HUES6 (cell line): Measurements from ENCODE around the gene MRPS15.
"Not testable (repeated sequence)": the region's sequence is repeated elsewhere in the genome, so short reads cannot be mapped to it uniquely, and the experiment has no call there.

Experiments
- H3K27ac ChIP-seq: 2 replicates; pipeline ENCODE4 v1.7.0; 2013; ENCODE audit warnings: low read depth, mild to moderate bottlenecking, low read length, inconsistent platforms
- H3K27me3 ChIP-seq: 2 replicates; pipeline ENCODE4 v1.6.1; 2013; ENCODE audit warnings: low read length; ENCODE audit not compliant: control insufficient read depth, insufficient read depth
- H3K36me3 ChIP-seq: 2 replicates; pipeline ENCODE4 v1.6.1; 2013; ENCODE audit warnings: low read length; ENCODE audit not compliant: control insufficient read depth, insufficient read depth
- H3K4me1 ChIP-seq: 2 replicates; pipeline ENCODE4 v1.6.1; 2013; ENCODE audit warnings: low read length; ENCODE audit not compliant: control insufficient read depth, insufficient read depth
- H3K4me3 ChIP-seq: 2 replicates; pipeline ENCODE4 v1.5.1; 2013; ENCODE audit warnings: low read depth, low read length
- H3K9ac ChIP-seq: one replicate; pipeline ENCODE4 v1.6.1; 2013; ENCODE audit warnings: mild to moderate bottlenecking, low read length
- H3K9me3 ChIP-seq: 2 replicates; pipeline ENCODE4 v1.6.1; 2013; ENCODE audit warnings: low read depth, low read length; ENCODE audit not compliant: control insufficient read depth, insufficient read depth

MRPS15 gene

DNA sequence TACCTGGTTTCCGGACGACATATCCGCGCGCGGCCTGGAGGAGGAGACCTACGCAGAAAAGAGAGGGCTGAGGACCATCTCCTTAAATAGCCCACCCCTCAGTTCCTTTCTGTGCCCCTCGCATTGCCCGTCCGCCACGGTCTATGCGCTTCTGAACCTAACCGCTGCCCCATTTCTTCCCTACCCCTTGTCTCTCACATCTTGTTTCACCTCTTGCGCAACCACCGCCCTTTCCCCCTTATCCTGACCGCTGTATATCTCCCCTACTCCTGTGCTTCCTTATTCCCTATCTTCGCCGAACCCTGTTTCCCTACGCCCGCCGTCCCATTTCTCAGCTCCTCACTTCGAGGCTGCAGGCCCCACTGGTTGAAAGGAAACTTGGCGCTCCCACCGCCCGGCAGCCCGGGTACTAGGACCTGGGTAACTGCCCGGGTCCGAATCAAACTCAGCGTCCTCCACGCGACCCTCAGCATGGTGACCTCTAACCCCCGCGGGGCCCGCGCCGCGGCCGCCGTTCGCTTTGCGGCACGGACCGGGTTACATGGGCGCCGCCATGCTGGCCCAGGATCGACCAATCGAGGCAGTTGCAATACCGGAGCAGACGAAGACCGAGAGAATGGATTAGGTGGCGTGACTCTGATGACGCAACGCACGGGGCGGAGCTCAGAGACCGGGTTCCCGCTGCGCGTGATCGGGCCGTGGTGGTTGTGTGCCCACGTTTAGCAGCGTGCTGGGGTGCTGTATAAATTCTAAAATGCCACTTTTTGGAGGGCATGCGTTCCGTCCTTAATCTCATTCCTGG, at the start of gene MRPS15:
Gene MRPS15, minus strand, starts transcription at position 582 of the 802 bp plus-strand sequence. Its CDS starts 109 bp downstream, at position 473.
- H3K9ac ChIP-seq = peak within 1 kb of the TSS; percentile 88
- H3K27ac ChIP-seq = peak within 1 kb of the TSS; percentile 83
- peak within 1 kb of the TSS; percentile 95 for H3K4me3 ChIP-seq
- no peaks in the 10 kb centered on the region for H3K9me3 ChIP-seq
- H3K4me1 ChIP-seq = peaks cover 13% of the 10 kb centered on the region
- peaks cover 39% of the 10 kb centered on the region for H3K27me3 ChIP-seq
- peaks cover 33% of the 10 kb centered on the region for H3K36me3 ChIP-seq

DNA sequence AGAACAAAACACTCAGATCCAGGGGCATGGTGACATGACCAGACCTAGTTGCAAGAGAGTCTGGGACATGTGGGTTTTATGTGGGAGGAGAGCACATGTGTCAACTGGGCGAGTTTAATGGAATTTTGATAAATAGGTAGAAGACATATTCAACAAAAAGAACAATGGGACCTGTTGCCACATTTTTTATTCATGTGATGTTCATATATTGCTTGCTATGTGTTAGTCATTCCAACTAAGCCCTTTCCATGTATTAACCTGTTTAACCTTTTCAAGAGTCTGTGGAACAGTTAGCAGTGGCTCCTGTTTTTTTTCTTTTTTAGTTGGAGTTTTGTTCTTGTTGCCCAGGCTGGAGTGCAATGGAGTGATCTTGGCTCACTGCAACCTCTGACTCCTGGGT, 48.7 kb upstream of the MRPS15 start:
- H3K9me3 ChIP-seq = no peaks in the 10 kb centered on the region
- no peaks in the 10 kb centered on the region for H3K36me3 ChIP-seq
- peaks cover 10% of the 10 kb centered on the region; the same call in 1 of the 2 replicates for H3K4me1 ChIP-seq
- no peak overlapping the region for H3K4me3 ChIP-seq
- no peak overlapping the region for H3K27ac ChIP-seq
- H3K27me3 ChIP-seq = no peaks in the 10 kb centered on the region
- H3K9ac ChIP-seq = no peak overlapping the region

DNA sequence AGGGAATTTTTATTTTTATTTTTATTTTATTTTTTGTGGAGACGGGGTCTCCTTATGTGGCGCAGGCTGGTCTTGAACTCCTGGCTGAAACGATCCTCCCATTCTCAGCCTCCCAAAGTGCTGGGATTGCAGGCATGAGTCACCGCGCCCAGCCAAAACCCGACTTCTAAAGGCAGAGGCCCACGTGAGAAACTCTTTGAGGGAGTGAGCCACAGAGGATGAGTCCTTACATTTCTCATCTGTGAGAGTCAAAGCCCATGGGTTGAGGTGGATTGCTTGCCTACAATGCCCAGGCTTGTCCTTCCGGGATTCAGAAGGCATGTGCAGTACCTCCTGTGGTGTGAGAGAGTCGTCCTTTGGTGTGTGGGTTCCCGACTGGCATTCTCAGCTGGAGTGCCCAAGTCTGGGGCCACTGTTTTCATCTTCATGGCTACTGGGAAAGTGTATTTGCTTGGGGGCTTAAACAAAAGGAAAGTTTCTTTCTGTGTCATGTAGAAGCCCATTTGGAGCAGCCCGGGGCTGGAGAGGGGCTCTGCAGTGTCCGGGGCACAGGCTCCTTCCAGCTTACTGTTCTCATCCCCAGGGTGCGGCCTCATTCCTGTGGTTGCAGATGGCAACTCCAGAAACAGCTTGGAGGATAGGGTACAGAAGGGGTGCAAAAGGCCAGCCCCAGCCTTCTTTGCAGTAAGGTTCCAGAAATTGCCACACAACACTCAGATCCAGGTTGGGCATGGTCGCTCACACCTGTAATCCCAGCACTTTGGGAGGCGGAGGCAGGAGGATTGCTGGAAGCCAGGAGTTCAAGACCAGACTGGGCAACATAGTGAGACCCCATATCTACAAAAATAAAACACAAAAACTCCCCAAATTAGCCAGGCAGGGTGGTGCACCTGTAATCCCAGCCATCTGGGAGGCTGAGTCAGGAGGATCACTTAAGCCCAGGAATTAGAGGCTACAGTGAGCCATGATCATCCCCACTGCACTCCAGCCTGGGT, 47.9 kb upstream of the MRPS15 start:
- Histone ChIP-seq H3K27me3 (no peaks in the 10 kb centered on the region), H3K9ac (no peak overlapping the region), H3K27ac (no peak overlapping the region), H3K4me1 (peaks cover 10% of the 10 kb centered on the region; the same call in 1 of the 2 replicates), H3K4me3 (no peak overlapping the region), H3K9me3 (no peaks in the 10 kb centered on the region), H3K36me3 (no peaks in the 10 kb centered on the region)

DNA sequence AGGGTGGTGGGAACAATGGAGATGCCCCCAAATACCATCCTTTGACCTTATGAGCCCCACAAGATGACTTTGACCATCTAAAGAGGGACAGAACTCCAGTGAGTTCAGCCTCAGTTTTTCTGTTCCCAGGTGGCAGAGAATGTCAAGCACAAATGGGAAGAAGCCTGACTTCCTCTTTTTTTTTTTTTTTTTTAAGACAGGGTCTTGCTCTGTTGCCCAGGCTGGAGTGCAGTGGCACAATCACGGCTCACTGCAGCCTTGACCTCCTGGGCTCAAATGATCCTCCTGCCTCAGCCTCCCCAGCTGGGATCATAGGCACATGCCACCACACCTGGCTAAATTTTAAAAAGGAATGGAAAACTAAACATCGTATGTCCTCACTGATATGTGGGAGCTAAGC, 47.0 kb upstream of the MRPS15 start:
- not testable (repeated sequence) for H3K27me3 ChIP-seq, H3K4me3 ChIP-seq, H3K4me1 ChIP-seq, H3K27ac ChIP-seq, H3K9me3 ChIP-seq, H3K36me3 ChIP-seq, H3K9ac ChIP-seq

DNA sequence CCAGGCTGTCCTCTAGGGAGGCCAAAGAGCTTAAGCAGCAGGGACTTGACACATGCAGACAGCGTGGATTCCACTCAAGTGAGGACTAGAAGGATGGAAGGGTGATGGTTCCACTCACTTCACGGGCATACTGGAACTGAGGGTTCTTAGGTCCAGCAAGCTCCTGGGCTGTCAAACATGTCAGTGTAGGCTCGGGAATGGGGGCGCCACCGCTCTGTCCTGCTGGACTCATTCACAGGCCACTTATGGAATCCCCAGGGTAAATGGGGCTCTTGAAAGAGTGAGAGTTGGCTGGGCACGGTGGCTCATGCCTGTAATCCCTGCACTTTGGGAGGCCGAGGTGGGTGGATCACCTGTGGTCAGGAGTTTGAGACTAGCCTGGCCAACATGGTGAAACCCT, 46.2 kb upstream of the MRPS15 start:
- Histone ChIP-seq H3K27ac (no peak overlapping the region), H3K9me3 (no peaks in the 10 kb centered on the region), H3K9ac (no peak overlapping the region), H3K36me3 (no peaks in the 10 kb centered on the region), H3K27me3 (no peaks in the 10 kb centered on the region), H3K4me1 (peaks cover 7% of the 10 kb centered on the region; the same call in 1 of the 2 replicates), H3K4me3 (no peak overlapping the region)

DNA sequence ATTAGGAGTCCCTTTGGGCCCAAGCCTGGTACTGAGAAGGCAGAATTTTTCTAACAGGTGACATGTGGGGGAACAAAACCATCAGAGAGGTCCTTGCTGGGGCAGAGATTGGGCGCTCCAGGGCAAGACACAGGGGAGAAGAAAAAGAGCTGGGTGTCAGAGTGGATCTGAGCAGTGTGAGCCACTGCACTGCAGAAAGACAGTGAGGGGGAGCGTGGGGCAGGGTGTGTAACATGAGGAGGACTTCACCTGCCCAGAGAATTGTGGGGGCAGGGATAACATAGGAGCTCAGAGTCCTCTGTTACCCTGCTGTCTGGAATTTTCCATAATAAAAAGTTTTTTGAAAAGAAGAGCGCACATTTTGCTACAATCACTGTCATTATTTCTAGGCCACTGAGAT, 44.1 kb upstream of the MRPS15 start:
- H3K27ac ChIP-seq = no peak overlapping the region
- no peaks in the 10 kb centered on the region for H3K4me1 ChIP-seq
- no peaks in the 10 kb centered on the region for H3K36me3 ChIP-seq
- H3K9me3 ChIP-seq = no peaks in the 10 kb centered on the region
- no peak overlapping the region for H3K4me3 ChIP-seq
- H3K27me3 ChIP-seq = no peaks in the 10 kb centered on the region
- H3K9ac ChIP-seq = no peak overlapping the region

DNA sequence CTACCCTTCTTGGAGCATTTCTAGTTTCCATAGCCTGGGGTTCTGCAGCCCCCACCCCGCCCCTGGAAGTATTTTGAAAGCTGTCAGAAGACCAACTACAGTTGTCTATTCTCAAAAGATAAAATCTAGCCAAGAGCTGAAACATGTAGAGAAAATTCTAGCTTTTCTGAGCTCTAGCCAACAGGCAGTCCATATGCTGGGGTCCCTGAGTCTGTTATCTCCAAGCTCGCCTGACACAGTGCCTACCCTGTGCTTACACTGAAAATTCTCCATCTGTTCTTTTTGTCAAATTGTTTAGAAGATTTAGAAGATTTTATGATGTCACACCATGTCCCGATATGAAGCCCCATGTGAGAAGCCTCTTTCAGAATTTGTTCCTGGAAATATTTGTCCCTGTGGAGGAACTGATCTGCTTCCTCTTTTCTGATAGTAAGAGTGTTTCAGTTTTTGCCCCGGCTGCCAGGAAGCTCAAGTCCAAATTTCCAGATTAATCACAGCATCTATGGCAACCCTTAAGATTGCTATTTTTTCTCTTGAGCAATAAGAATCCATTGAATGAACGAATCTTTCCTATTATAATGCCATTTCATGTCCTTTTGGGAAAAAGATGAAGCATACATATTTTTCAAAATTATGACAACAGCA, 42.2 kb upstream of the MRPS15 start:
- H3K9me3 ChIP-seq = no peaks in the 10 kb centered on the region
- no peaks in the 10 kb centered on the region for H3K4me1 ChIP-seq
- no peak overlapping the region for H3K9ac ChIP-seq
- H3K4me3 ChIP-seq = no peak overlapping the region
- H3K36me3 ChIP-seq = no peaks in the 10 kb centered on the region
- H3K27me3 ChIP-seq = no peaks in the 10 kb centered on the region
- H3K27ac ChIP-seq = no peak overlapping the region

DNA sequence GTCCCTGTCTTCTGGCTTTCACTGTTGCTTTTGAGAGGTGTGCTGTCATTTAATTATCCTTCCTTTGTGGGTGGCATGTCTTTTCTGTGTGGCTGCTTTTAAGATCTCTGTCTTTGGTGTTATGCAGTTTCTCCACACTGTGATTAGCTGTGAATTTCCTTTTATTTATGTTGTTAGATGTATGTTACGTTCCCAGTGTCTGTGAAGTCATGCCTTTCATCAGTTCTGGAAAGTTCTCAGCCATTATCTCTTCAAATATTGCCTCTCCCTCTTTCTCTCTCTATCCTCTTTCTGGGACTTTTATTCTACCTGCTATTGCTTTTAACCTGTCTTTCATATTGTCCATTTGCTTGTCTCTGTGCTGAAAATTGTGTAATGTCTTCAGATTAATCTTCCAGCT, 39.5 kb upstream of the MRPS15 start:
- Histone ChIP-seq H3K4me3 (no peak overlapping the region), H3K4me1 (no peaks in the 10 kb centered on the region), H3K36me3 (no peaks in the 10 kb centered on the region), H3K9me3 (no peaks in the 10 kb centered on the region), H3K27ac (no peak overlapping the region), H3K9ac (no peak overlapping the region), H3K27me3 (no peaks in the 10 kb centered on the region)

DNA sequence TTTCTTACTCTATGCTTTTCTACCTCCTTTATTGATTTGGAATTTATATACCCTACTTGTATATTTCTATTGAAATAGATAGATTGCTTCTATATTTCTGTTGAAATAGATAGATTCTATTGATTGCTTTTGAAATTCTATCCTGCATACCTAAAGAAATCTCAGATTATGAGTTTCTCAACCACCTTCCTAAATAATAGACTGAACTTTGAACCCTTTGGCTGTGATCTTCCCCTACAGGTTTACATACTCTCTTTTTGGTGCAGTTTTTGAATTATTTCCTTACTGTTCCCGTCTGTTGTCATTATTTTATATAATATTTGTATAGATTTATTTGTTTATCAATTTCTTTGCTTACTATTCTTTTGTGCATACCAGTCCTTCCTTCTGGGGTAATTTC, 39.0 kb upstream of the MRPS15 start:
- Histone ChIP-seq H3K36me3 (no peaks in the 10 kb centered on the region), H3K27ac (no peak overlapping the region), H3K9me3 (no peaks in the 10 kb centered on the region), H3K4me3 (no peak overlapping the region), H3K4me1 (no peaks in the 10 kb centered on the region), H3K27me3 (no peaks in the 10 kb centered on the region), H3K9ac (no peak overlapping the region)

DNA sequence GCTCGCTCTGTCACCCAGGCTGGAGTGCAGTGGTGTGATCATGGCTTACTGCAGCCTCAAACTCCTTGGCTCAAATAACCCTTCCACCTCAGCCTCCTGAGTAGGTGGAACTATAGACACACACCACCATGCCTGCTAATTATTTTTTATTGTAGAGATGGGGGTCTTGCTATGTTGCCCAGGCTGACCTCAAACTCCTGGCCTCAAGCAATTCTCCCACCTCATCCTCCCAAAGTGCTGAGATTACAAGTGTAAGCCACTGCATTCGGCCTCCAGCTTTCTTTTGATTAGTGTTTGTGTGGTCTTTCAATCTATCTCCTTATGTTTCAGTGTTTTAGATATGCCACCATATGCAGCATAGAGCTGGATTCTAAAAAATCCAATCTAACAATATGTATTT, 38.4 kb upstream of the MRPS15 start:
- Histone ChIP-seq H3K4me1 (no peaks in the 10 kb centered on the region), H3K4me3 (no peak overlapping the region), H3K27ac (no peak overlapping the region), H3K27me3 (no peaks in the 10 kb centered on the region), H3K36me3 (no peaks in the 10 kb centered on the region), H3K9ac (no peak overlapping the region), H3K9me3 (no peaks in the 10 kb centered on the region)
